SU-DHL-6 (cell line): ENCODE measurements around the gene IL1R1.

Experiments used
- H2AFZ ChIP-seq: fragments of 200-600 bp; sonication (generic); 2 replicates; pipeline ENCODE4 v1.6.1; 2014; ENCODE audit warnings: low read depth, mild to moderate bottlenecking, moderate library complexity, mixed read lengths, antibody characterized with exemption, low read length; ENCODE audit not compliant: severe bottlenecking
- H3F3A ChIP-seq: fragments of 200-600 bp; shearing (Covaris generic); 2 replicates; pipeline ENCODE4 v1.6.0; 2016; ENCODE audit warnings: antibody characterized with exemption, mild to moderate bottlenecking; ENCODE audit not compliant: insufficient read depth
- H3K27ac ChIP-seq: fragments of 200-600 bp; sonication (generic); 2 replicates; pipeline ENCODE4 v1.5.1; 2016; ENCODE audit warnings: low read depth, mild to moderate bottlenecking, low read length, moderate library complexity, mixed read lengths
- H3K27me3 ChIP-seq: fragments of 200-600 bp; sonication (generic), shearing (Covaris generic); 2 replicates; pipeline ENCODE4 v1.6.0; 2014; ENCODE audit warnings: mild to moderate bottlenecking, low read length
- H3K36me3 ChIP-seq: fragments of 200-600 bp; sonication (generic); 2 replicates; pipeline ENCODE4 v1.6.1; 2014; ENCODE audit warnings: mild to moderate bottlenecking, low read length, mixed read lengths
- H3K4me2 ChIP-seq: fragments of 300-600, 200-600 bp; shearing (Covaris generic), sonication (generic); 2 replicates; pipeline ENCODE4 v1.6.0; 2014; ENCODE audit warnings: low read length, low read depth, mild to moderate bottlenecking; ENCODE audit not compliant: poor library complexity, severe bottlenecking
- H3K4me3 ChIP-seq: fragments of 200-600 bp; sonication (generic); 2 replicates; pipeline ENCODE4 v1.5.1; 2014; ENCODE audit warnings: antibody characterized with exemption, low read length, mild to moderate bottlenecking, mixed read lengths; ENCODE audit not compliant: insufficient read depth, poor library complexity, severe bottlenecking
- H3K79me2 ChIP-seq: fragments of 200-600 bp; sonication (generic); 2 replicates; pipeline ENCODE4 v1.6.1; 2014; ENCODE audit warnings: mild to moderate bottlenecking, low read length, moderate library complexity; ENCODE audit not compliant: insufficient read depth
- H3K9ac ChIP-seq: fragments of 200-600 bp; sonication (generic); 2 replicates; pipeline ENCODE4 v1.7.0; 2014; ENCODE audit warnings: mild to moderate bottlenecking, low read length
- H3K9me2 ChIP-seq: fragments of 200-600 bp; sonication (generic); replicated peaks from 2 replicates; pipeline ENCODE4 v1.6.1; 2014; ENCODE audit warnings: low read length; ENCODE audit not compliant: insufficient read depth
- H3K9me3 ChIP-seq: fragments of 200-600 bp; sonication (generic); 2 replicates; pipeline ENCODE4 v1.6.1; 2014; ENCODE audit warnings: low read length, mixed read lengths; ENCODE audit not compliant: insufficient read depth
- H4K20me1 ChIP-seq: fragments of 200-600 bp; sonication (generic); 2 replicates; pipeline ENCODE4 v1.6.1; 2014; ENCODE audit warnings: low read depth, mild to moderate bottlenecking, antibody characterized with exemption, low read length, moderate library complexity, mixed read lengths
- EZH2phosphoT487 ChIP-seq: fragments of 200-600 bp; sonication (generic), shearing (Covaris generic); conservative IDR thresholded peaks from 2 replicates; pipeline ENCODE4 v1.6.1; 2018; ENCODE audit warnings: mild to moderate bottlenecking, antibody characterized with exemption, low read length, moderate library complexity, mixed read lengths
- TF ChIP-seq, protein P1 (sequence below): fragments of 200-600 bp; sonication (generic); IDR thresholded peaks from one replicate; pipeline ENCODE4 v1.5.1; 2017; ENCODE audit warnings: antibody characterized with exemption, mild to moderate bottlenecking, low read length, moderate library complexity; ENCODE audit not compliant: insufficient read depth, poor library complexity, severe bottlenecking

IL1R1 gene

DNA sequence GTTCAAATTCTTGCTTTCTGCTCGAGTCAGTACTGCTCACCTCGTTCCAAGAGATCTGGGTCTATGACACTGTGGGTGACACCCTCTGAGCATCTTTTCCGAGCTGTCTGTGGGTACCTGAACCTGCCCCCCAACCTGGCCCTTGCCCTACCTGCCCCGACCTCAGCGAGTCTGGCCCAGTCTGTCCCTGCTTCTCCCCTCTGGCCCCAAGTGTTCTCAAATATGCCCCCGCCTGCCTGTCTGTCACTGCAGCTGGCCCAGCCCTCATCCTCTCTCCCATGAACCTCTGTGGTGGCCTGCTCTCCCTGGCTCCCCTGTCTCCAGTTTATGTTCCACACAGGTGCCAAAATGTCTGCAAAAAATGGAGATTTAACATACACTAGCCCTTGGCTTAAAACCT lies 11.8 kb downstream of the IL1R1 start:
- Histone ChIP-seq H3K9ac (no peak overlapping the region), H3K4me3 (no peak overlapping the region), H3K27me3 (no peaks in the 10 kb centered on the region), H3K4me2 (no peak overlapping the region), H4K20me1 (no peaks in the 10 kb centered on the region), H3K27ac (no peak overlapping the region), H3K36me3 (no peaks in the 10 kb centered on the region), H3K79me2 (no peaks in the 10 kb centered on the region), H3K9me3 (no peaks in the 10 kb centered on the region), H3F3A (no peaks in the 10 kb centered on the region), H2AFZ (no peak overlapping the region), H3K9me2 (no peaks in the 10 kb centered on the region)
- no peak for TF ChIP-seq EZH2phosphoT487
- TF ChIP-seq, protein P1, sequence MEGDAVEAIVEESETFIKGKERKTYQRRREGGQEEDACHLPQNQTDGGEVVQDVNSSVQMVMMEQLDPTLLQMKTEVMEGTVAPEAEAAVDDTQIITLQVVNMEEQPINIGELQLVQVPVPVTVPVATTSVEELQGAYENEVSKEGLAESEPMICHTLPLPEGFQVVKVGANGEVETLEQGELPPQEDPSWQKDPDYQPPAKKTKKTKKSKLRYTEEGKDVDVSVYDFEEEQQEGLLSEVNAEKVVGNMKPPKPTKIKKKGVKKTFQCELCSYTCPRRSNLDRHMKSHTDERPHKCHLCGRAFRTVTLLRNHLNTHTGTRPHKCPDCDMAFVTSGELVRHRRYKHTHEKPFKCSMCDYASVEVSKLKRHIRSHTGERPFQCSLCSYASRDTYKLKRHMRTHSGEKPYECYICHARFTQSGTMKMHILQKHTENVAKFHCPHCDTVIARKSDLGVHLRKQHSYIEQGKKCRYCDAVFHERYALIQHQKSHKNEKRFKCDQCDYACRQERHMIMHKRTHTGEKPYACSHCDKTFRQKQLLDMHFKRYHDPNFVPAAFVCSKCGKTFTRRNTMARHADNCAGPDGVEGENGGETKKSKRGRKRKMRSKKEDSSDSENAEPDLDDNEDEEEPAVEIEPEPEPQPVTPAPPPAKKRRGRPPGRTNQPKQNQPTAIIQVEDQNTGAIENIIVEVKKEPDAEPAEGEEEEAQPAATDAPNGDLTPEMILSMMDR = no peak

DNA sequence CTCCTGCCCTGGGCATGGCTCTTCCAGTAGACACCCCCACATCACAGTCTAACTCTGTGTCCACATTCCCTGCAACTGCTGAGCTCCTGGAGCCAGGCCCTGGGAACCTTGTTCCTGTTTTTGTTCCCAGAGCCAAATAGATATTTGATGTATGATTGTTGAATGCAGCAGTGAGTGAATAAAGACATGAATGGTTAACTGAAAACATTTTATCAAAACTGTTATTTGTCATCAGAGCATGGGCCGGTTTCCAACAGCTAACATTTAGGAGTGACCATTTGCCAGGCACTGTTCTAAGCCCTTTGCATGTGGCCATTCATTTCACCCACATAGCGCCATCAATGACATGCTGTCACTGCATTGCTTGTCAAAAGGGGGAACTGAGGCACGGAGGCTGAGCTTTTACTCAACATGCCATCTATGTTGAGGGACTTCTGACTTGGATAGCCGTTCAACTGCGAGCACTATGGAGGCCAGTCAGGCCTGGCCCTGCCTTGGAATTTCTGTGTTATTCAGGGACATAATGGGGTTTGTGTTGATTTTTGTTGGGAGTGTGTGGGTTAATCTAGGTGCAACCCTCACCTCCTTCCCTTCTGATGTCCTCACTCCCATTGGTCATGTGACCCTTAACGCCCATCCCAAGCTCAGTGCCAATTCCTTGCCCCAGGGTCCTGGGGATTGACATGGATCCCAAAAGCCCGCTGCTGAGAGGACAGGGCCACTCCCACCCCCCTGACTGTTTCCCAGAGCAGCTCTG lies 12.6 kb downstream of the IL1R1 start:
- Histone ChIP-seq H3K9ac (no peak overlapping the region), H3K9me2 (no peaks in the 10 kb centered on the region), H3F3A (no peaks in the 10 kb centered on the region), H3K9me3 (no peaks in the 10 kb centered on the region), H3K27me3 (no peaks in the 10 kb centered on the region), H3K4me2 (no peak overlapping the region), H4K20me1 (no peaks in the 10 kb centered on the region), H3K27ac (no peak overlapping the region), H3K36me3 (no peaks in the 10 kb centered on the region), H3K4me3 (no peak overlapping the region), H3K79me2 (no peaks in the 10 kb centered on the region), H2AFZ (no peak overlapping the region)
- no peak for TF ChIP-seq EZH2phosphoT487
- TF ChIP-seq, protein P1 = no peak

DNA sequence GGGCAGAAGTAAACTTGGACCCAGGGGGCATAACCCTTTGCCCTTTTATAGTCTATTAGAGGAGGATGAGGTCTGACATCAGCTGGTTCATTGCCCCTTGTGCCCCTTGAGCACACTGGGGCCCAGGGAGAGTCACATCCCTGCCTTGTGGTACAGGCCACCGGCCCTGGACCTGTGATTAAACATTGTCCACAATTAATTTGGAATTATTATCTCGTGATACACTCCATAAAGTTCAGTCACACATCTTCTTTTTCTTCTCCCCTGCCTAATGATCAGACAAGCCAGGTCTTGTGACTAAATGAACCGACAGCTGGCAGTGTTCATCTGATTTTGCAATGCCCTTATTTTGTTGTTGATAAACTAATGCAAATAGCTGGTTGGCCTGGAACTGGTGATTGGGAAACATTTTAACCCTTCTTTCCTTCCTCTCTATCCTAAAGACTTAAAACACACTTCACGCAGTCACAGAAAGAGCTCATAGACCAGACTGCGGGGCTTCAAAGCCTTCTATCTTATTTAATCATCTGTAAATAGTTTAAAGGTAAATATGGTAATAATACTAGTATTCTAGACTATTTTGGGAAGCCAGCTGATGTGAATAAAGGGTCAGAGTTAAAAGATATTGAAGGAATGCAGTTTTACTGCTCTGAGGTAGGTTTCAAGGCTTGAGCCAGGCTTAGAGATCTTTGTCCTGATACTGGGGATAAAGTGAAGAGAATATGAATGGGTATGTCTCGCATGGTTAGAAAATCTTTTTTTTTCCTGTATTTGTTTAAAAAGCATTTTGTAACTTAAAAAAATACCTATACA lies 13.4 kb downstream of the IL1R1 start:
- no peak overlapping the region for H3K4me2 ChIP-seq
- no peak for TF ChIP-seq EZH2phosphoT487
- TF ChIP-seq, protein P1 = no peak

More for the DNA sequence above, 13.4 kb downstream of the IL1R1 start:
- Histone ChIP-seq H3K9ac (no peak overlapping the region), H3K36me3 (no peaks in the 10 kb centered on the region), H2AFZ (no peak overlapping the region), H3K9me3 (no peaks in the 10 kb centered on the region), H3K9me2 (no peaks in the 10 kb centered on the region), H4K20me1 (no peaks in the 10 kb centered on the region), H3K27me3 (no peaks in the 10 kb centered on the region), H3K79me2 (no peaks in the 10 kb centered on the region), H3K27ac (no peak overlapping the region), H3F3A (no peaks in the 10 kb centered on the region), H3K4me3 (no peak overlapping the region)
